Activated B cell treated with CpG ODN at 0.5 μM for 24 hours (primary cell): ENCODE measurements around the gene ATMIN. TPM values are rescaled to one million over a fixed set of nuclear protein-coding genes. Genes with fewer than 3 reads are reported as not detected.

Source experiments
- ATAC-seq: fragments of 200-7000 bp; cut with Tn5 transposase; one replicate; pipeline ENCODE4 v1.10.0; 2021; ENCODE audit warnings: low read depth, mild to moderate bottlenecking, moderate library complexity
- CTCF ChIA-PET: fragments of 350-600 bp; sonication (Branson Sonifier 250); formaldehyde crosslinking; loops from one replicate; lab custom pipeline; 2021; ENCODE audit warnings: antibody characterized with exemption; lab: Charles Lee
- POLR2A ChIA-PET: fragments of 350-600 bp; sonication (Branson Sonifier 250); formaldehyde crosslinking; loops from one replicate; lab custom pipeline; 2021; ENCODE audit warnings: antibody characterized with exemption; lab: Charles Lee
- DNase-seq: peaks from one replicate; pipeline ENCODE4 v3.0.0; 2022
- H3K27ac Mint-ChIP-seq: one replicate; pipeline ENCODE4 v1.8.0; 2020; ENCODE audit warnings: mixed read lengths
- H3K27me3 Mint-ChIP-seq: one replicate; pipeline ENCODE4 v1.8.0; 2021; ENCODE audit warnings: mixed read lengths
- H3K36me3 Mint-ChIP-seq: one replicate; pipeline ENCODE4 v1.8.0; 2021; ENCODE audit warnings: low read depth, mixed read lengths
- H3K4me1 Mint-ChIP-seq: one replicate; pipeline ENCODE4 v1.8.0; 2021; ENCODE audit warnings: mixed read lengths
- H3K4me3 Mint-ChIP-seq: one replicate; pipeline ENCODE4 v1.8.0; 2020; ENCODE audit warnings: mild to moderate bottlenecking, mixed read lengths
- H3K9me3 Mint-ChIP-seq: one replicate; pipeline ENCODE4 v1.8.0; 2020; ENCODE audit warnings: mixed read lengths
- CTCF ChIP-seq: fragments of 200-600 bp; IDR thresholded peaks from one replicate; pipeline ENCODE4 v1.8.0; 2022; ENCODE audit warnings: antibody characterized with exemption, mild to moderate bottlenecking
- intact Hi-C: fragments of 100-400 bp; cut with micrococcal nuclease; formaldehyde crosslinking; loops from one replicate; pipeline ENCODE4 v1.15.1; 2024
- total RNA-seq: library from RNA; stranded (reverse); gene quantifications from 2 replicates; pipeline ENCODE4 v1.2.3, GENCODE V29; 2022

ATMIN gene
- total RNA-seq, 1 donor from 2014 or later: 31.0 TPM

GRCh38 chr16:80990577-80990976 is 45.1 kb upstream of the ATMIN start:
- Mint-ChIP-seq H3K36me3 (peaks cover 33% of the 10 kb centered on the region), H3K27me3 (no peaks in the 10 kb centered on the region), H3K27ac (no peak overlapping the region), H3K4me1 (peaks cover 4% of the 10 kb centered on the region), H3K9me3 (no peaks in the 10 kb centered on the region), H3K4me3 (no peak overlapping the region)
- no peak for TF ChIP-seq CTCF
- ChIA-PET POLR2A (no interaction called here), CTCF (no interaction called here)
- DNase-seq (no peak), ATAC-seq (no peak)
- intact Hi-C loops: no loop called here

DNA sequence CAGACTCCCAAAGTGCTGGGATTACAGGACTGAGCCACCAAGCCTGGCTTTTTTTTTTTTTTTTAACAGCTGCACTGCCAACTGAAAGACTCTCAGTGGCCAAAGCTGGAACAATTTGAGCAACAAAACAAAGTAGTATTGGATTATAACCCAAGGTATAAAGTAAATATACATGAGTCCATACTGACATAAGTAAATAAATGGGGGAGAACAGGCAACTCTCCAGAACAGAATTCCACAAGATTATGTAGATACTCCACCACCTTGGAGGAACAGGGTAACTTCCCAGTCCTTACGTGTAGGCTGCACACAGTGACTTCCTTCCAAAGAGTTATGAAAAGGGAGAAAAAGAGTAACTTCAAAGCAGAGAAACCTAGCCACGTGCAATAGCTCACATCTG is 44.7 kb upstream of the ATMIN start:
- no peak overlapping the region for H3K4me3 Mint-ChIP-seq
- no peak for DNase-seq
- POLR2A ChIA-PET: no interaction called here
- no peak overlapping the region for H3K27ac Mint-ChIP-seq
- no peak for TF ChIP-seq CTCF
- no peaks in the 10 kb centered on the region for H3K27me3 Mint-ChIP-seq
- no peaks in the 10 kb centered on the region for H3K9me3 Mint-ChIP-seq
- intact Hi-C loops: no loop called here
- no peak for ATAC-seq
- H3K4me1 Mint-ChIP-seq: peaks cover 4% of the 10 kb centered on the region
- H3K36me3 Mint-ChIP-seq: peaks cover 34% of the 10 kb centered on the region
- CTCF ChIA-PET: no interaction called here

- no peak for TF ChIP-seq CTCF
- H3K9me3 Mint-ChIP-seq: no peaks in the 10 kb centered on the region
- H3K27me3 Mint-ChIP-seq: no peaks in the 10 kb centered on the region
- H3K36me3 Mint-ChIP-seq: peaks cover 28% of the 10 kb centered on the region
- CTCF ChIA-PET: interaction anchor here (1.9 kb wide), 1 partner anchor 44 kb away, joined by 6 read pairs; the partner anchor contains the start of gene ATMIN
- intact Hi-C loops: no loop called here
- POLR2A ChIA-PET: no interaction called here
- no peak overlapping the region for H3K27ac Mint-ChIP-seq
- H3K4me1 Mint-ChIP-seq: peaks cover 8% of the 10 kb centered on the region
- ATAC-seq: no peak
- no peak overlapping the region for H3K4me3 Mint-ChIP-seq
- DNase-seq: no peak
Observed at GRCh38 chr16:80991792-80992430, 43.7 kb upstream of the ATMIN start.

DNA sequence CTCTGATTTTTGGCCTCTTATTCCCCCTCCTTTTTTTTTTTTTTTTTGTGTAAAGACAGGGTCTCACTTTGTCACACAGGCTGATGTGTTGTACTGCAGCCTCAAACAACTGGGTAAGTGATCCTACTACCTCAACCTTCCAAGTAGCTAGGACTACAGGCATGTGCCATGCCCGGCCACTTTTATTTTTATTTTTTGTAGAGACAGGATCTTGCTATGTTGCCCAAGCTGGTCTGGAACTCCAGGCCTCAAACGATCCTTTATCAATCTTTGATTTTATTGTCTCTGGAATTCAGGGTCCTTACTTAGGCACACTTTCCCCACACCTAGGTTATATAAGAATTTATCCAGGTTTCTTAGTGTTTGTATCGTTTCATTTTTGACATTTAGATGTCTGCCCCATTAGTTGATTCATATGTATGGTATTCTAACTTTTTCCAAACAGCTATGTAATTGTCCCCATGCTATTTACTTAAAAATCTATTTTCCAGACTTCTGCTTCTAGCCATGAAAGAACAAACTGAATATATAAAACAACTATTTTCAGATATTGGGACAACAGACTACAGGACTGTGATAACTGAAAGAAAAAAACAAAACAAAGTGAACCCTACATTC is 42.9 kb upstream of the ATMIN start:
- no peaks in the 10 kb centered on the region for H3K9me3 Mint-ChIP-seq
- ChIA-PET CTCF (interaction anchor here (0.9 to 1.9 kb wide), 2 partner anchors 36 to 43 kb away, joined by 3 to 6 read pairs; partner anchors contain the start of gene ATMIN), POLR2A (interaction anchor here (0.6 kb wide), 1 partner anchor 50 kb away, joined by 6 read pairs; no protein-coding TSS in a partner anchor)
- no peak for TF ChIP-seq CTCF
- H3K4me1 Mint-ChIP-seq: peaks cover 15% of the 10 kb centered on the region
- H3K27me3 Mint-ChIP-seq: no peaks in the 10 kb centered on the region
- peaks cover 23% of the 10 kb centered on the region for H3K36me3 Mint-ChIP-seq
- intact Hi-C loops: no loop called here
- H3K4me3 Mint-ChIP-seq: no peak overlapping the region
- DNase-seq (no peak), ATAC-seq (no peak)
- no peak overlapping the region for H3K27ac Mint-ChIP-seq

DNA sequence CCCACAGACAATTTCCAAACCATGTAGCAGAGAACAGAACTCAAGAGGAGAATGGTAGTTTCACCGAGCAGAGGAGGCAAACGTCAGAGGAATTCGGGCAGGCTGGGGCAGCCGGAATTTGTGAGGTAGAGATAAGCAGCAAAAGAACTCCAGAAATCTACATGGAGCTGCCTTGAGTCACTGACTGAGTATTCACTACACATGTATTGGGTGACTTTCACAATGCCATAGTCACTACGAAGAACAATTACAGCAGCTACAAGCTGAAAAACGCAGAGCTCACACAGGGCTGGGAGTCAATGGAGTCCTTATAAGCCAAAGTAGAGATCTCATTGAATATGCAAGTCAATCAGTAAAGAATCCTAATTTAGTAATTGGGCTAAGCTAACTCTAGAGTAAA is 42.3 kb upstream of the ATMIN start:
- no peak for TF ChIP-seq CTCF
- intact Hi-C loops: no loop called here
- Mint-ChIP-seq H3K27ac (no peak overlapping the region), H3K27me3 (no peaks in the 10 kb centered on the region), H3K9me3 (no peaks in the 10 kb centered on the region), H3K4me1 (peaks cover 21% of the 10 kb centered on the region), H3K4me3 (no peak overlapping the region), H3K36me3 (peaks cover 21% of the 10 kb centered on the region)
- ChIA-PET CTCF (interaction anchor here (0.9 to 1.9 kb wide), 2 partner anchors 36 to 42 kb away, joined by 3 to 6 read pairs; partner anchors contain the start of gene ATMIN), POLR2A (interaction anchor here (0.6 kb wide), 1 partner anchor 50 kb away, joined by 6 read pairs; no protein-coding TSS in a partner anchor)
- no peak for DNase-seq
- no peak for ATAC-seq
